Smooth muscle cell (in vitro differentiated cells): ENCODE data around the gene TMEM250. TPM values are rescaled to one million over a fixed set of nuclear protein-coding genes. Genes with fewer than 3 reads are reported as not detected.

Experiments used
- DNase-seq: peaks from one replicate; lab custom pipeline; 2025; ENCODE audit not compliant: unreplicated experiment; lab: John Stamatoyannopoulos, UW
- H2AFZ ChIP-seq: fragments of 200-600 bp; sonication (generic); 2 replicates; pipeline ENCODE4 v1.6.0; 2016; ENCODE audit warnings: antibody characterized with exemption, low read depth, mild to moderate bottlenecking
- H3F3A ChIP-seq: fragments of 200-600 bp; sonication (generic); 2 replicates; pipeline ENCODE4 v1.6.0; 2017; ENCODE audit warnings: antibody characterized with exemption, low read depth
- H3K27ac ChIP-seq: fragments of 200-600 bp; sonication (generic); 2 replicates; pipeline ENCODE4 v1.5.1; 2016; ENCODE audit warnings: low read depth, mild to moderate bottlenecking
- H3K27me3 ChIP-seq: fragments of 200-600 bp; sonication (generic); 2 replicates; pipeline ENCODE4 v1.6.1; 2016; ENCODE audit warnings: low read depth, mild to moderate bottlenecking
- H3K36me3 ChIP-seq: fragments of 200-600 bp; sonication (generic); 2 replicates; pipeline ENCODE4 v1.5.1; 2016; ENCODE audit warnings: low read depth
- H3K4me1 ChIP-seq: fragments of 200-600 bp; sonication (generic); 2 replicates; pipeline ENCODE4 v1.5.1; 2016; ENCODE audit warnings: low read depth
- H3K4me2 ChIP-seq: fragments of 200-600 bp; sonication (generic); 2 replicates; pipeline ENCODE4 v1.6.0; 2016; ENCODE audit warnings: mild to moderate bottlenecking
- H3K4me3 ChIP-seq: fragments of 200-600 bp; sonication (generic); 2 replicates; pipeline ENCODE4 v1.5.1; 2016; ENCODE audit warnings: mild to moderate bottlenecking
- H3K79me2 ChIP-seq: fragments of 200-600 bp; sonication (generic); 2 replicates; pipeline ENCODE4 v1.6.0; 2016; ENCODE audit warnings: low read depth, mild to moderate bottlenecking
- H3K9ac ChIP-seq: fragments of 200-600 bp; sonication (generic); 2 replicates; pipeline ENCODE4 v1.6.0; 2016; ENCODE audit warnings: low read depth
- H3K9me3 ChIP-seq: fragments of 200-600 bp; sonication (generic); replicated peaks from 2 replicates; pipeline ENCODE4 v1.5.1; 2016; ENCODE audit warnings: low read depth
- H4K20me1 ChIP-seq: fragments of 200-600 bp; sonication (generic); 2 replicates; pipeline ENCODE4 v1.6.0; 2016; ENCODE audit warnings: low read depth
- CTCF ChIP-seq: fragments of 200-600 bp; sonication (generic); IDR thresholded peaks from 2 replicates; pipeline ENCODE4 v1.5.1; 2017; ENCODE audit warnings: borderline replicate concordance, mild to moderate bottlenecking, antibody characterized with exemption; ENCODE audit not compliant: insufficient read depth, poor library complexity, severe bottlenecking
- WGBS: methylation state at CpG from one replicate; pipeline ENCODE4 v1.1.7; 2016; ENCODE audit warnings: low lambda C conversion rate; 5-methylcytosine and 5-hydroxymethylcytosine counted together
- polyA plus RNA-seq: library from polyadenylated mRNA; unstranded; fragments of >200 nt; fragmentation: Nextera tagmentation; extraction: Ambion mirVana; gene quantifications from 2 replicates; pipeline ENCODE4 v1.2.1, GENCODE V29; 2016
- total RNA-seq: library from RNA; depleted of rRNA; stranded (reverse); fragments of >200 nt; gene quantifications from 2 replicates; pipeline ENCODE4 v1.2.3, GENCODE V29; 2014

TMEM250 gene
- total and polyA plus RNA-seq, 2 experiments from 2014 or later, result 26.7 to 38.2 TPM

DNA sequence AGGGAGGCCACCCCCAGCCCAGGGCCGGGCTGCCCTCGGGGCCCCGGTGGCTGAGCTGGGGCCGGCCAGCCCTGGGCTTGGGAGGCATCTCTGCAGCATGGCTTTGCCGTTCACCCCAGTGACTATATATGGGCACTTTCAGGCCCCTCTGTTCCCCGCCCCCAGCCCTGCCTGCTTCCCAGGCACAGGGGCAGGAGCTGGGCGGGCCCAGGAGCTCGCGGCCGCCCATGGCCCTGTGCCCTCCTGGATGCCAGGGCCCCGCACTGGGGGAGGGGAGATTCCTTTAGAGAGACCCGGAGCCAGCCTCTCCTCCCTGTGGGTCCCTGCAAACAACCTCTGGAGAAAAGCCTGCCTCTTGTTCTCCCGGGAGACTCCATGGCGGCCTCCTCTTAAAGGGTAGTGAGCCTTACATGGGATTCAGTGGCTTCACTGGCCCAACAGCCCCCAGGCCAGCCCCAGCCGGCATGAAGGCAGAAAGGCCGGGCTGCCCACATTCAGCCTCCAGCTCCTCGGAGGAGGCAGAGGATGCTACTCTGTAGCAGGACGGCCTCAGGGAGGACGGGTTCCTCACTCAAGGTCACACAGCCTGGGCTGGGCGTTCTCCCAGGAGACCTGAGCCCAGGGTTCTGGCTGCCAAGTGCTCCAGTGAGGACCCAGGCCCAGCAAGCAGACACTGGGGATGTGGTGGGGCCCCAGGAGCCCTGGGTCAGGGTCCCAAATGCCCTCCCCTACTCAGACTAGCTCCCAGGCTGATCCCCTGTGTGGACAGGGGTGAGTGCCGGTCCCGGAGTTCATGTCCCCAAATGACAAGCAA, 27.7 kb downstream of the TMEM250 start:
- Histone ChIP-seq H3K27me3 (no peaks in the 10 kb centered on the region), H4K20me1 (peaks cover 81% of the 10 kb centered on the region), H3K27ac (peak overlapping the region; percentile 67), H3K9me3 (no peaks in the 10 kb centered on the region), H3K36me3 (no peaks in the 10 kb centered on the region), H2AFZ (no peak overlapping the region), H3F3A (no peaks in the 10 kb centered on the region), H3K4me3 (no peak overlapping the region), H3K79me2 (peaks cover 86% of the 10 kb centered on the region), H3K4me1 (peaks cover 16% of the 10 kb centered on the region), H3K4me2 (peak overlapping the region; percentile 63), H3K9ac (peak overlapping the region; percentile 48)
- 82% methylated on average over 22 of the region's 22 CpGs for WGBS
- no peak for DNase-seq
- TF ChIP-seq CTCF, result no peak

DNA sequence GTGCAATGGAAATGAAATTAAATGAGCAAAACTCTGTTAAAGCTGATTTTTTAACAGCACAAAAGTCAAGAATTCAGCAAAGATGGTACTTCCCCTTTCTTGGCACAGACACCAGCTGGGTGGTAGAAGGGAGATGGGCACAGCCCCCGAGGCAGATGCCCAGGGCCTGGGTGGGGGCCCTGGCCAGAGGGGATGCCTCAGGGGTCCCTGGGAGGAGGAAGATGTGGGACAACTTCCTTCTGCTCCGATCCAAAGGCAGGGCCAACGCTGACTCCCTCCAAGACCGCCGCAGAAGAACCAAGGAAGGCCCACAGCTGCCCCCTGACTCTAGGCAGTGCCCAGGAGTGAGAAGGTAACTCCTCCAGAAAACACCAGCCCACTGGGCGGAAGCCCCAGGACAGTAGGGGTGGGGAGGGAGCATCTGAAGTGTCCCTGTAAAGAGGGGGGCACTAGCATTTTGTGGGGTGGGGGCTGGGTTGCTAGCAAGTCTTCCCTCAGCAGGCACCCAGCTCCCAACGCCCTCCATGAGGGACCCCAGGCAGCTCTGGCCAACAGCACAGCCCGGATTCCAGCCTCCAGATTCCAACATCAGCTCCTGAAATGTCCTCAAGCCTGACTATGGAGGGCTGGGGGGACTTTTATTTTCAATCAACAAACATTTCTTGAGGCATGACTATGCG, 28.5 kb downstream of the TMEM250 start:
- no peaks in the 10 kb centered on the region for H3K9me3 ChIP-seq
- H3K4me3 ChIP-seq, result no peak overlapping the region
- no peak overlapping the region for H3K27ac ChIP-seq
- peaks cover 89% of the 10 kb centered on the region for H4K20me1 ChIP-seq
- H3K4me2 ChIP-seq, result peak overlapping the region; percentile 63
- H2AFZ ChIP-seq, result no peak overlapping the region
- no peak overlapping the region for H3K9ac ChIP-seq
- no peak for DNase-seq
- H3K27me3 ChIP-seq, result no peaks in the 10 kb centered on the region
- H3K4me1 ChIP-seq, result peaks cover 16% of the 10 kb centered on the region
- TF ChIP-seq CTCF, result no peak
- no peaks in the 10 kb centered on the region for H3K36me3 ChIP-seq
- peaks cover 94% of the 10 kb centered on the region for H3K79me2 ChIP-seq
- H3F3A ChIP-seq, result no peaks in the 10 kb centered on the region
- 93% methylated on average over 9 of the region's 9 CpGs for WGBS

DNA sequence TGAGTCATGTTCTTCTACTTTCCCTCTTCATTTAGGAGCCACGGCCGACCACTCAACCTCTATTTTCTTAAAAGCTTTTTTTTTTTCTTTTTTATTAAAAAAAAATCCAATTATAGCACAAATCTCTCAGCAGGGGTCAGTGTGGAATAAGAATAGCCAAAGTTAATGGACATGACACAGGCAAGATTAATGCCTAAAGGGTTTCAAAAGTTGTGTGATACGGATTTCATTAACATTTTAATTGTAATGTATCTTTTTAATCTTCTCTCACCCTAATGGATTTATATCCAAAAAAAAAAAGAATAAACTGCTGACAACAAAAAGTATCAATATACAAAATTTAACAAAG, 29.0 kb downstream of the TMEM250 start:
- peak; percentile 52 for TF ChIP-seq CTCF
- Histone ChIP-seq H3K27me3 (no peaks in the 10 kb centered on the region), H3K27ac (no peak overlapping the region), H4K20me1 (peaks cover 94% of the 10 kb centered on the region), H3K36me3 (no peaks in the 10 kb centered on the region), H3K4me2 (no peak overlapping the region), H3K4me3 (no peak overlapping the region), H3K79me2 (peaks cover 98% of the 10 kb centered on the region), H3K9ac (no peak overlapping the region), H3K4me1 (peaks cover 16% of the 10 kb centered on the region), H3K9me3 (no peaks in the 10 kb centered on the region), H3F3A (no peaks in the 10 kb centered on the region), H2AFZ (no peak overlapping the region)
- WGBS, result 68% methylated on average over 3 of the region's 3 CpGs
- DNase-seq, result no peak
